Esophagus muscularis mucosa (tissue), 3 donors: ENCODE measurements around the gene SPTBN1.

ENCODE experiments used
- POLR2AphosphoS5 ChIP-seq, 2 donors: sonication (generic); formaldehyde crosslinking; IDR thresholded peaks; one replicate each; pipeline ENCODE4 v1.6.1; 2017; ENCODE audit warnings: antibody characterized with exemption in 2 of 2
- TF ChIP-seq, protein P1 (sequence below), 3 experiments: fragments of 200-600 bp in 2 of 3; fragments of 450-650 bp in 1 of 3; sonication (generic) in 2 of 3; IDR thresholded peaks; one replicate each; pipeline ENCODE4 v1.5.1; 2017 to 2019; ENCODE audit warnings: antibody characterized with exemption in 3 of 3, mild to moderate bottlenecking in 2 of 3, moderate library complexity in 1 of 3

DNA sequence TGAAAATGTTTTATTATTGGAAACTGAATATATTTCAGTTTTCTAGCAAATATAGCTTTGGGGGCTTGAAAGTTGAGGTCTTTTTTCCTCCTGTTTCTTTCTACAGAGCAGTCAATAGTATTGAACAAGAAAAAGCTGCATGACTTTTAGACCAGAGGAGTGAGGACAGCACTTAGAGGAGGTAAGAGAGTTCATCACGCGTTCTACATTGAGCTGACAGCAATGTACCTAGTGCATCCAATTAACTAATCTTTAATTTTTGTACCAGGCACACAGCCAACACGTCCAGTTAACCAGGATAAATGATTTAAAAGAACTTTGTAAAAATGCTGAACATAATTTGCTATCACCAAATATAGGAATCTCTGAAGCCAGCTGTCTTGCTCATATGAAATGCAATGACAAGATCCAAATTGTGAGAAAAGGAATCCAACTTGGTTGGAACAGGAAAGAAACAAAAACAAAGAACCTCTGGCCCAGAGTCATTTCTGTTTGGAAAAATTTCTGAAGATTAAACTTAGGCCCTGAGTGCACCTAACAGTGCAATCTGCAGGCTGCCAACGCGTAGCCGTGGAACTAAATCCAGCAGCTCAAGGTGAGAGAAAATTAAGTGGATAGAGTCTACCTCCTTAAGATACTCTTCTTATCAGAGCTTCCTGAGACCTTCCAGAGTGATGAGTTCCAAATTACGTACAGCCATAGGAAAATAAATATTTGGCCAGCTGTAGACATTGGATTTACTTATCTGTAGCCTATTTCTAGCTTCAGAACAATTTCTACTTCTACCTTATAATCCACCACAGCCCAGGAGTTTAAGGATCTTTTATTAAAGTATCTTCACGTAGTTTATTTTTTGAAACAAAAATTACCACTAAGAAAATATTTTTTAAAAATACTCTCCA, 20.6 kb upstream of the SPTBN1 start:
- TF ChIP-seq, protein P1, sequence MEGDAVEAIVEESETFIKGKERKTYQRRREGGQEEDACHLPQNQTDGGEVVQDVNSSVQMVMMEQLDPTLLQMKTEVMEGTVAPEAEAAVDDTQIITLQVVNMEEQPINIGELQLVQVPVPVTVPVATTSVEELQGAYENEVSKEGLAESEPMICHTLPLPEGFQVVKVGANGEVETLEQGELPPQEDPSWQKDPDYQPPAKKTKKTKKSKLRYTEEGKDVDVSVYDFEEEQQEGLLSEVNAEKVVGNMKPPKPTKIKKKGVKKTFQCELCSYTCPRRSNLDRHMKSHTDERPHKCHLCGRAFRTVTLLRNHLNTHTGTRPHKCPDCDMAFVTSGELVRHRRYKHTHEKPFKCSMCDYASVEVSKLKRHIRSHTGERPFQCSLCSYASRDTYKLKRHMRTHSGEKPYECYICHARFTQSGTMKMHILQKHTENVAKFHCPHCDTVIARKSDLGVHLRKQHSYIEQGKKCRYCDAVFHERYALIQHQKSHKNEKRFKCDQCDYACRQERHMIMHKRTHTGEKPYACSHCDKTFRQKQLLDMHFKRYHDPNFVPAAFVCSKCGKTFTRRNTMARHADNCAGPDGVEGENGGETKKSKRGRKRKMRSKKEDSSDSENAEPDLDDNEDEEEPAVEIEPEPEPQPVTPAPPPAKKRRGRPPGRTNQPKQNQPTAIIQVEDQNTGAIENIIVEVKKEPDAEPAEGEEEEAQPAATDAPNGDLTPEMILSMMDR (IDR thresholded peaks at IDR 0.05), result no peak
- peak in 1 of 2 donors; percentile 8 for TF ChIP-seq POLR2AphosphoS5 (IDR thresholded peaks at IDR 0.05)
